ENCODE results near the gene ANKFN1. TPM values are rescaled to one million over a fixed set of nuclear protein-coding genes. Genes with fewer than 3 reads are reported as not detected.

The ANKFN1 gene
- total RNA-seq, 1 donor from 2014 or later, result not detected

GRCh38 chr17:56298846-56299245 is 145.6 kb downstream of the ANKFN1 start:
- peaks cover 18% of the 10 kb centered on the region for H3K4me1 Mint-ChIP-seq
- no peak for DNase-seq
- intact Hi-C loops (cut with micrococcal nuclease), result no loop called here

GRCh38 chr17:56300144-56300543 is 146.9 kb downstream of the ANKFN1 start:
- no peak for DNase-seq
- Mint-ChIP-seq H3K27ac (no peak overlapping the region), H3K4me1 (peaks cover 18% of the 10 kb centered on the region), H3K9me3 (no peaks in the 10 kb centered on the region), H3K36me3 (ENCODE audit: low read depth) (no peaks in the 10 kb centered on the region), H3K4me3 (no peak overlapping the region), H3K27me3 (peaks cover 3% of the 10 kb centered on the region)
- intact Hi-C loops (cut with micrococcal nuclease), result no loop called here

More at GRCh38 chr17:56298846-56299245, 145.6 kb downstream of the ANKFN1 start:
- Mint-ChIP-seq H3K9me3 (no peaks in the 10 kb centered on the region), H3K27ac (no peak overlapping the region), H3K36me3 (ENCODE audit: low read depth) (no peaks in the 10 kb centered on the region), H3K4me3 (no peak overlapping the region), H3K27me3 (peaks cover 3% of the 10 kb centered on the region)

GRCh38 chr17:56305007-56305406 is 151.7 kb downstream of the ANKFN1 start:
- H3K36me3 Mint-ChIP-seq (ENCODE audit: low read depth), result no peaks in the 10 kb centered on the region
- H3K27ac Mint-ChIP-seq, result no peak overlapping the region
- peaks cover 7% of the 10 kb centered on the region for H3K27me3 Mint-ChIP-seq
- H3K4me3 Mint-ChIP-seq, result no peak overlapping the region
- H3K9me3 Mint-ChIP-seq, result peaks cover 9% of the 10 kb centered on the region
- no peak for DNase-seq
- intact Hi-C loops (cut with micrococcal nuclease), result no loop called here
- H3K4me1 Mint-ChIP-seq, result no peaks in the 10 kb centered on the region

GRCh38 chr17:56309897-56310296 is 156.6 kb downstream of the ANKFN1 start:
- no peaks in the 10 kb centered on the region for H3K36me3 Mint-ChIP-seq (ENCODE audit: low read depth)
- peaks cover 9% of the 10 kb centered on the region for H3K9me3 Mint-ChIP-seq
- no peak for DNase-seq
- peaks cover 5% of the 10 kb centered on the region for H3K27me3 Mint-ChIP-seq
- H3K4me1 Mint-ChIP-seq, result no peaks in the 10 kb centered on the region
- intact Hi-C loops (cut with micrococcal nuclease), result no loop called here
- no peak overlapping the region for H3K4me3 Mint-ChIP-seq
- H3K27ac Mint-ChIP-seq, result no peak overlapping the region

- Mint-ChIP-seq H3K4me3 (no peak overlapping the region), H3K9me3 (peaks cover 8% of the 10 kb centered on the region), H3K27ac (no peak overlapping the region), H3K27me3 (peaks cover 6% of the 10 kb centered on the region), H3K36me3 (ENCODE audit: low read depth) (no peaks in the 10 kb centered on the region), H3K4me1 (no peaks in the 10 kb centered on the region)
- intact Hi-C loops (cut with micrococcal nuclease), result no loop called here
- DNase-seq, result no peak
Observed at GRCh38 chr17:56310782-56311181, 157.5 kb downstream of the ANKFN1 start.

GRCh38 chr17:56313201-56313600 is 159.9 kb downstream of the ANKFN1 start:
- no peak overlapping the region for H3K4me3 Mint-ChIP-seq
- intact Hi-C loops (cut with micrococcal nuclease), result no loop called here
- no peaks in the 10 kb centered on the region for H3K36me3 Mint-ChIP-seq (ENCODE audit: low read depth)
- no peaks in the 10 kb centered on the region for H3K9me3 Mint-ChIP-seq
- DNase-seq, result no peak
- peaks cover 10% of the 10 kb centered on the region for H3K27me3 Mint-ChIP-seq
- no peak overlapping the region for H3K27ac Mint-ChIP-seq
- no peaks in the 10 kb centered on the region for H3K4me1 Mint-ChIP-seq

- Mint-ChIP-seq H3K27ac (no peak overlapping the region), H3K36me3 (ENCODE audit: low read depth) (no peaks in the 10 kb centered on the region), H3K4me3 (no peak overlapping the region), H3K27me3 (peaks cover 10% of the 10 kb centered on the region), H3K4me1 (no peaks in the 10 kb centered on the region), H3K9me3 (no peaks in the 10 kb centered on the region)
- intact Hi-C loops (cut with micrococcal nuclease), result no loop called here
- DNase-seq, result no peak
Observed at GRCh38 chr17:56314026-56314425, 160.8 kb downstream of the ANKFN1 start.

GRCh38 chr17:56314984-56315602 is 161.8 kb downstream of the ANKFN1 start:
- intact Hi-C loops (cut with micrococcal nuclease), result loop anchor here (5.0 kb wide), 2 partner anchors 188 to 788 kb away; no protein-coding TSS in a partner anchor
- no peak for DNase-seq
- no peaks in the 10 kb centered on the region for H3K4me1 Mint-ChIP-seq
- no peaks in the 10 kb centered on the region for H3K36me3 Mint-ChIP-seq (ENCODE audit: low read depth)
- no peaks in the 10 kb centered on the region for H3K9me3 Mint-ChIP-seq
- no peak overlapping the region for H3K4me3 Mint-ChIP-seq
- peaks cover 10% of the 10 kb centered on the region for H3K27me3 Mint-ChIP-seq
- H3K27ac Mint-ChIP-seq, result no peak overlapping the region

GRCh38 chr17:56316604-56317003 is 163.3 kb downstream of the ANKFN1 start:
- H3K27ac Mint-ChIP-seq, result no peak overlapping the region
- H3K27me3 Mint-ChIP-seq, result peaks cover 10% of the 10 kb centered on the region
- no peak overlapping the region for H3K4me3 Mint-ChIP-seq
- no peaks in the 10 kb centered on the region for H3K36me3 Mint-ChIP-seq (ENCODE audit: low read depth)
- intact Hi-C loops (cut with micrococcal nuclease), result loop anchor here (5.0 kb wide), 2 partner anchors 189 to 789 kb away; no protein-coding TSS in a partner anchor
- H3K4me1 Mint-ChIP-seq, result no peaks in the 10 kb centered on the region
- no peak for DNase-seq
- no peaks in the 10 kb centered on the region for H3K9me3 Mint-ChIP-seq

GRCh38 chr17:56317351-56318208 is 164.3 kb downstream of the ANKFN1 start:
- H3K4me1 Mint-ChIP-seq, result no peaks in the 10 kb centered on the region
- H3K27me3 Mint-ChIP-seq, result peaks cover 14% of the 10 kb centered on the region
- DNase-seq, result no peak
- no peak overlapping the region for H3K27ac Mint-ChIP-seq
- H3K36me3 Mint-ChIP-seq (ENCODE audit: low read depth), result no peaks in the 10 kb centered on the region
- H3K9me3 Mint-ChIP-seq, result no peaks in the 10 kb centered on the region
- H3K4me3 Mint-ChIP-seq, result no peak overlapping the region
- intact Hi-C loops (cut with micrococcal nuclease), result loop anchor here (5.0 kb wide), 2 partner anchors 190 to 790 kb away; no protein-coding TSS in a partner anchor

- no peaks in the 10 kb centered on the region for H3K4me1 Mint-ChIP-seq
- intact Hi-C loops (cut with micrococcal nuclease), result loop anchor here (5.0 kb wide), 2 partner anchors 192 to 792 kb away; no protein-coding TSS in a partner anchor
- DNase-seq, result no peak
- H3K27me3 Mint-ChIP-seq, result peaks cover 14% of the 10 kb centered on the region
- H3K4me3 Mint-ChIP-seq, result no peak overlapping the region
- no peak overlapping the region for H3K27ac Mint-ChIP-seq
- H3K9me3 Mint-ChIP-seq, result no peaks in the 10 kb centered on the region
- H3K36me3 Mint-ChIP-seq (ENCODE audit: low read depth), result no peaks in the 10 kb centered on the region
Observed at GRCh38 chr17:56319531-56319930, 166.3 kb downstream of the ANKFN1 start.

- H3K36me3 Mint-ChIP-seq (ENCODE audit: low read depth), result no peaks in the 10 kb centered on the region
- intact Hi-C loops (cut with micrococcal nuclease), result no loop called here
- H3K4me1 Mint-ChIP-seq, result no peaks in the 10 kb centered on the region
- no peaks in the 10 kb centered on the region for H3K9me3 Mint-ChIP-seq
- no peak for DNase-seq
- peaks cover 11% of the 10 kb centered on the region for H3K27me3 Mint-ChIP-seq
- no peak overlapping the region for H3K27ac Mint-ChIP-seq
- H3K4me3 Mint-ChIP-seq, result no peak overlapping the region
Observed at GRCh38 chr17:56320443-56320842, 167.2 kb downstream of the ANKFN1 start.

GRCh38 chr17:56322991-56323390 is 169.7 kb downstream of the ANKFN1 start:
- intact Hi-C loops (cut with micrococcal nuclease), result no loop called here
- Mint-ChIP-seq H3K36me3 (ENCODE audit: low read depth) (no peaks in the 10 kb centered on the region), H3K4me3 (no peak overlapping the region), H3K4me1 (no peaks in the 10 kb centered on the region), H3K27me3 (peaks cover 7% of the 10 kb centered on the region), H3K27ac (no peak overlapping the region), H3K9me3 (no peaks in the 10 kb centered on the region)
- DNase-seq, result no peak

- DNase-seq, result no peak
- intact Hi-C loops (cut with micrococcal nuclease), result no loop called here
- Mint-ChIP-seq H3K36me3 (ENCODE audit: low read depth) (no peaks in the 10 kb centered on the region), H3K27me3 (peaks cover 12% of the 10 kb centered on the region), H3K9me3 (no peaks in the 10 kb centered on the region), H3K27ac (no peak overlapping the region), H3K4me1 (peaks cover 2% of the 10 kb centered on the region), H3K4me3 (no peak overlapping the region)
Observed at GRCh38 chr17:56324676-56325075, 171.4 kb downstream of the ANKFN1 start.

Data from activated CD4-positive, alpha-beta T cell treated with anti-CD3 and anti-CD28 coated beads, Interleukin-2, amount 10 ng/mL, durations not matched to agents 24 days and 14 days (primary cell).